Panc1 (cell line): ENCODE measurements around the gene POU4F1. TPM values are rescaled to one million over a fixed set of nuclear protein-coding genes. Genes with fewer than 3 reads are reported as not detected.

ENCODE experiments used
- ATAC-seq: fragments of 200-7000 bp; cut with Tn5 transposase; 2 replicates; pipeline ENCODE4 v1.9.1; 2020; ENCODE audit warnings: mild to moderate bottlenecking, moderate library complexity
- BruUV-seq: library from RNA; stranded (reverse); fragments of 400-500 nt; replicated peaks from 2 replicates; lab custom pipeline; 2021; lab: Mats Ljungman, UMichigan
- CTCF ChIA-PET: fragments of 300-600 bp; sonication (Branson Sonifier 250); formaldehyde crosslinking; loops from one replicate; lab custom pipeline; 2022; ENCODE audit warnings: antibody characterized with exemption; lab: Charles Lee
- POLR2A ChIA-PET: fragments of 300-600 bp; sonication (Branson Sonifier 250); formaldehyde crosslinking; loops from one replicate; lab custom pipeline; 2022; ENCODE audit warnings: antibody characterized with exemption; lab: Charles Lee
- DNase-seq: peaks from one replicate; pipeline ENCODE4 v3.0.0-alpha.2; 2010; ENCODE audit warnings: low read depth, low spot score
- H3K27ac ChIP-seq: 2 replicates; pipeline ENCODE4 v1.5.1; 2011; ENCODE audit warnings: mild to moderate bottlenecking, low read length, inconsistent platforms
- H3K27me3 ChIP-seq: fragments of 200-500 bp; sonication (Bioruptor generic); 2 replicates; pipeline ENCODE4 v1.6.0; 2014; ENCODE audit warnings: low read length, inconsistent platforms; ENCODE audit not compliant: control insufficient read depth, insufficient read depth
- H3K36me3 ChIP-seq: fragments of 200-500 bp; sonication (Bioruptor generic); 2 replicates; pipeline ENCODE4 v1.5.1; 2014; ENCODE audit warnings: inconsistent platforms, mild to moderate bottlenecking, low read length, moderate library complexity; ENCODE audit not compliant: control insufficient read depth, insufficient read depth
- H3K4me1 ChIP-seq: 2 replicates; pipeline ENCODE4 v1.5.1; 2011; ENCODE audit warnings: inconsistent platforms, mild to moderate bottlenecking, low read length, moderate library complexity; ENCODE audit not compliant: control insufficient read depth, insufficient read depth
- H3K4me3 ChIP-seq, 2 experiments: 2 replicates each; pipeline ENCODE4 v1.5.1; 2011 to 2012; ENCODE audit warnings: low read depth in 2 of 2, low read length in 2 of 2, mild to moderate bottlenecking in 2 of 2, inconsistent platforms in 1 of 2, moderate library complexity in 1 of 2
- H3K9me3 ChIP-seq: fragments of 200-500 bp; sonication (Bioruptor generic); 2 replicates; pipeline ENCODE4 v1.5.1; 2014; ENCODE audit warnings: low read depth, mild to moderate bottlenecking, inconsistent platforms, low read length, moderate library complexity; ENCODE audit not compliant: control insufficient read depth, insufficient read depth
- POLR2AphosphoS5 ChIP-seq: IDR thresholded peaks from 2 replicates; pipeline ENCODE4 v1.6.1; 2012; ENCODE audit warnings: mild to moderate bottlenecking, low read depth, low read length, moderate library complexity
- SIN3A ChIP-seq: IDR thresholded peaks from 2 replicates; pipeline ENCODE4 v1.6.1; 2012; ENCODE audit warnings: low read depth, mild to moderate bottlenecking, low read length, moderate library complexity, borderline replicate concordance; ENCODE audit not compliant: insufficient read depth
- TCF7L2 ChIP-seq: IDR thresholded peaks from 2 replicates; pipeline ENCODE4 v1.6.1; 2011; ENCODE audit warnings: mild to moderate bottlenecking, low read depth, low read length, inconsistent platforms
- in situ Hi-C: cut with HindIII; loops from 2 replicates; pipeline ENCODE4 v1.10.0; 2016; ENCODE audit warnings: low sequenced_read_pairs, low pct_unique_long_range_greater_than_20kb
- intact Hi-C: fragments of 100-400 bp; cut with micrococcal nuclease; formaldehyde crosslinking; loops from one replicate; pipeline ENCODE4 v1.10.0; 2022; ENCODE audit not compliant: unreplicated experiment
- total RNA-seq: library from RNA; stranded (reverse); gene quantifications from one replicate; pipeline ENCODE4 v1.2.1, GENCODE V29; 2021; ENCODE audit not compliant: unreplicated experiment
- TF ChIP-seq, protein P1 (sequence below): fragments of 450-650 bp; IDR thresholded peaks from 2 replicates; pipeline ENCODE4 v1.5.1; 2017; ENCODE audit warnings: mild to moderate bottlenecking
- TF ChIP-seq, protein P2 (sequence below), 2 experiments: IDR thresholded peaks; 2 replicates each; pipeline ENCODE4 v1.6.1; 2011 to 2012; ENCODE audit warnings: low read depth in 2 of 2, control low read depth in 1 of 2, low read length in 1 of 2, mild to moderate bottlenecking in 1 of 2, moderate library complexity in 1 of 2; ENCODE audit not compliant: insufficient read depth in 1 of 2

POU4F1 gene
- total RNA-seq, 1 experiment from 2014 or later: not detected

DNA sequence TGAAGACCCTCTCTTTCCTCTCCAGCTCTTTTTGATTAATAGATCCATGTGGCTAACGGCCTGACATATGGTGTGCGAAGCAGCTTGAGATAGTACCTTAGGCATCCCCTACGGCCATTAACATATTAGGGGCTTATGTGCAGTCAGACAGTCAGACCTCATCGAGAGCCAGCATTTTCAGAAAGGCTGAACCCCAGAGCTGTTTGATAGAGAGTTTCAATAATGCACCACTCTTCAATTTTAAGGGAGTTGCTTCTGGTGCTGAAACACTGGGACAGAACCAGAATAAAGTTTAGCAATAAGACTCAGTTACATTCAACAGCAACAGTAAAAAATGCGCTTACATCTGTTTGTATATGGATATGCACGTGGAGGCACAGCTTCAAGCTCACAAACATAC, 10.8 kb downstream of the POU4F1 start:
- Histone ChIP-seq H3K4me1 (no peaks in the 10 kb centered on the region), H3K9me3 (no peaks in the 10 kb centered on the region), H3K27ac (no peak overlapping the region), H3K27me3 (peaks cover 8% of the 10 kb centered on the region), H3K36me3 (no peaks in the 10 kb centered on the region), H3K4me3 (no peak overlapping the region)
- ATAC-seq (no peak), DNase-seq (no peak)
- BruUV-seq: no TSS peak
- CTCF ChIA-PET: no interaction called here
- POLR2A ChIA-PET: no interaction called here
- TF ChIP-seq POLR2AphosphoS5 (no peak), SIN3A (no peak), TCF7L2 (no peak)
- TF ChIP-seq, protein P1, sequence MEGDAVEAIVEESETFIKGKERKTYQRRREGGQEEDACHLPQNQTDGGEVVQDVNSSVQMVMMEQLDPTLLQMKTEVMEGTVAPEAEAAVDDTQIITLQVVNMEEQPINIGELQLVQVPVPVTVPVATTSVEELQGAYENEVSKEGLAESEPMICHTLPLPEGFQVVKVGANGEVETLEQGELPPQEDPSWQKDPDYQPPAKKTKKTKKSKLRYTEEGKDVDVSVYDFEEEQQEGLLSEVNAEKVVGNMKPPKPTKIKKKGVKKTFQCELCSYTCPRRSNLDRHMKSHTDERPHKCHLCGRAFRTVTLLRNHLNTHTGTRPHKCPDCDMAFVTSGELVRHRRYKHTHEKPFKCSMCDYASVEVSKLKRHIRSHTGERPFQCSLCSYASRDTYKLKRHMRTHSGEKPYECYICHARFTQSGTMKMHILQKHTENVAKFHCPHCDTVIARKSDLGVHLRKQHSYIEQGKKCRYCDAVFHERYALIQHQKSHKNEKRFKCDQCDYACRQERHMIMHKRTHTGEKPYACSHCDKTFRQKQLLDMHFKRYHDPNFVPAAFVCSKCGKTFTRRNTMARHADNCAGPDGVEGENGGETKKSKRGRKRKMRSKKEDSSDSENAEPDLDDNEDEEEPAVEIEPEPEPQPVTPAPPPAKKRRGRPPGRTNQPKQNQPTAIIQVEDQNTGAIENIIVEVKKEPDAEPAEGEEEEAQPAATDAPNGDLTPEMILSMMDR: no peak
- TF ChIP-seq, protein P2, sequence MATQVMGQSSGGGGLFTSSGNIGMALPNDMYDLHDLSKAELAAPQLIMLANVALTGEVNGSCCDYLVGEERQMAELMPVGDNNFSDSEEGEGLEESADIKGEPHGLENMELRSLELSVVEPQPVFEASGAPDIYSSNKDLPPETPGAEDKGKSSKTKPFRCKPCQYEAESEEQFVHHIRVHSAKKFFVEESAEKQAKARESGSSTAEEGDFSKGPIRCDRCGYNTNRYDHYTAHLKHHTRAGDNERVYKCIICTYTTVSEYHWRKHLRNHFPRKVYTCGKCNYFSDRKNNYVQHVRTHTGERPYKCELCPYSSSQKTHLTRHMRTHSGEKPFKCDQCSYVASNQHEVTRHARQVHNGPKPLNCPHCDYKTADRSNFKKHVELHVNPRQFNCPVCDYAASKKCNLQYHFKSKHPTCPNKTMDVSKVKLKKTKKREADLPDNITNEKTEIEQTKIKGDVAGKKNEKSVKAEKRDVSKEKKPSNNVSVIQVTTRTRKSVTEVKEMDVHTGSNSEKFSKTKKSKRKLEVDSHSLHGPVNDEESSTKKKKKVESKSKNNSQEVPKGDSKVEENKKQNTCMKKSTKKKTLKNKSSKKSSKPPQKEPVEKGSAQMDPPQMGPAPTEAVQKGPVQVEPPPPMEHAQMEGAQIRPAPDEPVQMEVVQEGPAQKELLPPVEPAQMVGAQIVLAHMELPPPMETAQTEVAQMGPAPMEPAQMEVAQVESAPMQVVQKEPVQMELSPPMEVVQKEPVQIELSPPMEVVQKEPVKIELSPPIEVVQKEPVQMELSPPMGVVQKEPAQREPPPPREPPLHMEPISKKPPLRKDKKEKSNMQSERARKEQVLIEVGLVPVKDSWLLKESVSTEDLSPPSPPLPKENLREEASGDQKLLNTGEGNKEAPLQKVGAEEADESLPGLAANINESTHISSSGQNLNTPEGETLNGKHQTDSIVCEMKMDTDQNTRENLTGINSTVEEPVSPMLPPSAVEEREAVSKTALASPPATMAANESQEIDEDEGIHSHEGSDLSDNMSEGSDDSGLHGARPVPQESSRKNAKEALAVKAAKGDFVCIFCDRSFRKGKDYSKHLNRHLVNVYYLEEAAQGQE (IDR thresholded peaks at IDR 0.05; ENCODE audit: insufficient read depth in 1 of 2, low read depth in 2 of 2, low read length in 1 of 2): no peak
- intact Hi-C loops: no loop called here
- in situ Hi-C loops: no loop called here

DNA sequence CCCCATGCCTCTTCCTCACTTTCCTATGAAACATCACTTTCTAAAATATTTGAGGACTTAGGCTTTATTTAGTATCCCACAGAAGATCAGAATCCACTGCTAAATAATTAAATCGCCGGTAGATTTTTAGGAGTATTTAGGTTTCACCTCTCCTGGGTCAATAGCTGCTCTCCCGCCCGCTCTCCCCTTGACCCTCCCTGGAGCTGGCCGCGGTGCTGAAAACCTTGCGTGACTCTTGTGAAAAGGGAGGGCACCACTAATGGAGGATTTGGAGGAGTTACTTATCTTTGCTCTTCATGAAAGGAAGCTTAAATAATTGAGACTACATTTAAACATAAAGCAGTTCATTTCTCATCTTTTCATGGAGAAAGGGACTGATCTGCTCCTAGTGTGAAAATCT, 14.1 kb downstream of the POU4F1 start:
- ChIA-PET POLR2A (no interaction called here), CTCF (no interaction called here)
- no peak for DNase-seq
- H3K27ac ChIP-seq: no peak overlapping the region
- no peaks in the 10 kb centered on the region for H3K4me1 ChIP-seq
- peaks cover 10% of the 10 kb centered on the region for H3K27me3 ChIP-seq
- in situ Hi-C loops: no loop called here
- no peaks in the 10 kb centered on the region for H3K9me3 ChIP-seq
- no TSS peak for BruUV-seq
- H3K36me3 ChIP-seq: no peaks in the 10 kb centered on the region
- no peak overlapping the region for H3K4me3 ChIP-seq
- TF ChIP-seq, protein P2 (IDR thresholded peaks at IDR 0.05; ENCODE audit: insufficient read depth in 1 of 2, low read depth in 2 of 2, low read length in 1 of 2): peak; percentile 82 to 83
- TF ChIP-seq POLR2AphosphoS5: no peak
- intact Hi-C loops: no loop called here
- ATAC-seq: no peak
